Upper lobe of left lung (tissue), 4 donors: ENCODE data around the gene MACROD2.

Experiments used
- CTCF ChIP-seq, 6 experiments: fragments of 450-650 bp in 4 of 6; fragments of 200-600 bp in 2 of 6; sonication (generic) in 2 of 6; IDR thresholded peaks; one replicate each; pipeline ENCODE4 v1.5.1; 2016 to 2019; ENCODE audit warnings: antibody characterized with exemption in 6 of 6
- POLR2A ChIP-seq, 4 donors: fragments of 450-650 bp; IDR thresholded peaks; one replicate each; pipeline ENCODE4 v1.5.1; 2016 to 2017; ENCODE audit warnings: antibody characterized with exemption in 4 of 4, mild to moderate bottlenecking in 2 of 4
- POLR2AphosphoS5 ChIP-seq, 2 donors: sonication (generic); formaldehyde crosslinking; IDR thresholded peaks; one replicate each; pipeline ENCODE4 v1.5.1; 2017; ENCODE audit warnings: antibody characterized with exemption in 2 of 2

GRCh38 chr20:16069389-16070010, 2074.2 kb downstream of the MACROD2 start:
- TF ChIP-seq CTCF (IDR thresholded peaks at IDR 0.05) (no peak), POLR2AphosphoS5 (IDR thresholded peaks at IDR 0.05) (no peak), POLR2A (IDR thresholded peaks at IDR 0.05) (no peak)
